Measurements from ENCODE around the gene MPL. TPM values are rescaled to one million over a fixed set of nuclear protein-coding genes. Genes with fewer than 3 reads are reported as not detected.

The MPL gene
- polyA plus RNA-seq (ENCODE audit: insufficient read length), result 0.83 TPM
- long read RNA-seq, donor 1, result 0 reads
- long read RNA-seq, donor 2, result 0 reads
- long read RNA-seq, donor 3, result 0 reads
- long read RNA-seq, donor 4, result 0 reads
- long read RNA-seq, donor 5, result 0 reads
- long read RNA-seq, donor 6, result 0 reads
- long read RNA-seq, donor 7, result 0 reads
- long read RNA-seq, donor 8, result 0 reads

- DNase-seq, result no peak
Measured at GRCh38 chr1:43337588-43337987, at the start of gene MPL. MPL (plus strand) TSS chr1:43337818; CDS start chr1:43337849, 31 bp downstream.

GRCh38 chr1:43288058-43288784 lies 49.4 kb upstream of the MPL start:
- no peak for DNase-seq

GRCh38 chr1:43288785-43289706 lies 48.6 kb upstream of the MPL start:
- DNase-seq, result no peak

- no peak for DNase-seq
Measured at GRCh38 chr1:43292216-43292615, 45.4 kb upstream of the MPL start.

GRCh38 chr1:43292679-43293078 lies 44.9 kb upstream of the MPL start:
- no peak for DNase-seq

- no peak for DNase-seq
Measured at GRCh38 chr1:43293176-43293575, 44.4 kb upstream of the MPL start.

- DNase-seq, result no peak
Measured at GRCh38 chr1:43293896-43294760, 43.5 kb upstream of the MPL start.

- DNase-seq, result no peak
Measured at GRCh38 chr1:43294761-43295160, 42.9 kb upstream of the MPL start.

- no peak for DNase-seq
Measured at GRCh38 chr1:43296207-43296606, 41.4 kb upstream of the MPL start.

GRCh38 chr1:43298055-43298454 lies 39.6 kb upstream of the MPL start:
- no peak for DNase-seq

- no peak for DNase-seq
Measured at GRCh38 chr1:43299101-43299500, 38.5 kb upstream of the MPL start.

- no peak for DNase-seq
Measured at GRCh38 chr1:43300378-43301094, 37.1 kb upstream of the MPL start, which contains the start of gene TIE1. TIE1 (plus strand) TSS chr1:43300982; CDS start chr1:43301072, 90 bp downstream.

- no peak for DNase-seq
Measured at GRCh38 chr1:43302201-43302600, 35.4 kb upstream of the MPL start.

- DNase-seq, result no peak
Measured at GRCh38 chr1:43302721-43303470, 34.7 kb upstream of the MPL start.

- DNase-seq, result no peak
Measured at GRCh38 chr1:43303471-43304313, 33.9 kb upstream of the MPL start.

- peak; percentile 15 for DNase-seq
Measured at GRCh38 chr1:43304314-43304681, 33.3 kb upstream of the MPL start.

- no peak for DNase-seq
Measured at GRCh38 chr1:43304771-43305300, 32.8 kb upstream of the MPL start.

GRCh38 chr1:43305461-43305860 lies 32.2 kb upstream of the MPL start:
- DNase-seq, result no peak

All from left kidney (tissue), 8 donors.